Colonic mucosa (tissue), 4 donors: ENCODE data around the gene SHH. TPM values are rescaled to one million over a fixed set of nuclear protein-coding genes. Genes with fewer than 3 reads are reported as not detected.

Source experiments
- DNase-seq: peaks from one replicate; pipeline ENCODE4 v3.0.0-alpha.2; 2020
- H3K27ac ChIP-seq: fragments of 200-600 bp; one replicate; pipeline ENCODE4 v1.8.0; 2021
- H3K27me3 ChIP-seq: fragments of 200-600 bp; one replicate; pipeline ENCODE4 v1.8.0; 2021
- H3K36me3 ChIP-seq: fragments of 200-600 bp; one replicate; pipeline ENCODE4 v1.8.0; 2021
- H3K4me1 ChIP-seq: fragments of 200-600 bp; one replicate; pipeline ENCODE4 v1.8.0; 2021; ENCODE audit warnings: mild to moderate bottlenecking
- H3K4me3 ChIP-seq: fragments of 200-600 bp; one replicate; pipeline ENCODE4 v1.8.0; 2021
- H3K9ac ChIP-seq, 2 donors: one replicate each; pipeline ENCODE4 v1.7.0; 2013; ENCODE audit warnings: control low read depth in 2 of 2, low read depth in 2 of 2, low read length in 2 of 2
- H3K9me3 ChIP-seq: fragments of 200-600 bp; one replicate; pipeline ENCODE4 v1.8.0; 2021
- CTCF ChIP-seq: fragments of 200-600 bp; IDR thresholded peaks from one replicate; pipeline ENCODE4 v1.8.0; 2022; ENCODE audit warnings: antibody characterized with exemption, mild to moderate bottlenecking
- intact Hi-C: fragments of 100-400 bp; cut with DNase I; formaldehyde crosslinking; loops from one replicate; pipeline ENCODE4 v1.14.1; 2022
- total RNA-seq, 2 donors: library from RNA; stranded (reverse); fragmentation: NEBNext Ultra II Directional in 1 of 2; extraction: Animal tissue kit (Norgen Biotek cat#: 25700) in 1 of 2; gene quantifications; one replicate each; pipeline ENCODE4 v1.2.1, GENCODE V29; 2021
- donor health status: healthy.
- donor health status: DM: no; HTN: no; CAD: no.
- donor health status: DM: no; HTN: no; CAD: no.

The SHH gene
- total RNA-seq, 2 donors from 2014 or later = 5.6 to 8.1 TPM

- no peaks in the 10 kb centered on the region for H3K4me1 ChIP-seq
- intact Hi-C loops = no loop called here
- DNase-seq = no peak
Observed at GRCh38 chr7:155756322-155756721, 55.9 kb downstream of the SHH start.

GRCh38 chr7:155755026-155755425 is 57.2 kb downstream of the SHH start:
- Histone ChIP-seq H3K27ac (no peak overlapping the region), H3K9me3 (no peaks in the 10 kb centered on the region), H3K9ac (no peak overlapping the region), H3K27me3 (no peaks in the 10 kb centered on the region), H3K36me3 (no peaks in the 10 kb centered on the region), H3K4me3 (no peak overlapping the region), H3K4me1 (no peaks in the 10 kb centered on the region)
- intact Hi-C loops = no loop called here
- no peak for TF ChIP-seq CTCF
- DNase-seq = no peak

More at GRCh38 chr7:155756322-155756721, 55.9 kb downstream of the SHH start:
- Histone ChIP-seq H3K27me3 (no peaks in the 10 kb centered on the region), H3K4me3 (no peak overlapping the region), H3K27ac (no peak overlapping the region), H3K9me3 (no peaks in the 10 kb centered on the region), H3K9ac (no peak overlapping the region), H3K36me3 (no peaks in the 10 kb centered on the region)
- TF ChIP-seq CTCF = no peak

GRCh38 chr7:155754165-155754564 is 58.1 kb downstream of the SHH start:
- no peaks in the 10 kb centered on the region for H3K9me3 ChIP-seq
- H3K4me1 ChIP-seq = no peaks in the 10 kb centered on the region
- no peak overlapping the region for H3K4me3 ChIP-seq
- TF ChIP-seq CTCF = no peak
- H3K27me3 ChIP-seq = no peaks in the 10 kb centered on the region
- H3K36me3 ChIP-seq = no peaks in the 10 kb centered on the region
- H3K27ac ChIP-seq = no peak overlapping the region
- H3K9ac ChIP-seq = peak overlapping the region in 1 of 2 donors; percentile 8
- intact Hi-C loops = no loop called here
- DNase-seq = no peak

- H3K27me3 ChIP-seq = no peaks in the 10 kb centered on the region
- no peak overlapping the region for H3K27ac ChIP-seq
- no peak for DNase-seq
- no peaks in the 10 kb centered on the region for H3K9me3 ChIP-seq
- intact Hi-C loops = no loop called here
- H3K9ac ChIP-seq = peak overlapping the region in 1 of 2 donors; percentile 29
- H3K4me3 ChIP-seq = no peak overlapping the region
- no peak for TF ChIP-seq CTCF
- no peaks in the 10 kb centered on the region for H3K36me3 ChIP-seq
- no peaks in the 10 kb centered on the region for H3K4me1 ChIP-seq
Observed at GRCh38 chr7:155753446-155753965, 58.8 kb downstream of the SHH start.

GRCh38 chr7:155752756-155753445 is 59.4 kb downstream of the SHH start:
- H3K27ac ChIP-seq = no peak overlapping the region

More at GRCh38 chr7:155752756-155753445, 59.4 kb downstream of the SHH start:
- no peak for TF ChIP-seq CTCF
- no peak for DNase-seq
- intact Hi-C loops = no loop called here
- Histone ChIP-seq H3K36me3 (no peaks in the 10 kb centered on the region), H3K9ac (no peak overlapping the region), H3K4me3 (no peak overlapping the region), H3K4me1 (no peaks in the 10 kb centered on the region), H3K27me3 (no peaks in the 10 kb centered on the region), H3K9me3 (no peaks in the 10 kb centered on the region)
